ENCODE data around the gene PBX4.

DNA sequence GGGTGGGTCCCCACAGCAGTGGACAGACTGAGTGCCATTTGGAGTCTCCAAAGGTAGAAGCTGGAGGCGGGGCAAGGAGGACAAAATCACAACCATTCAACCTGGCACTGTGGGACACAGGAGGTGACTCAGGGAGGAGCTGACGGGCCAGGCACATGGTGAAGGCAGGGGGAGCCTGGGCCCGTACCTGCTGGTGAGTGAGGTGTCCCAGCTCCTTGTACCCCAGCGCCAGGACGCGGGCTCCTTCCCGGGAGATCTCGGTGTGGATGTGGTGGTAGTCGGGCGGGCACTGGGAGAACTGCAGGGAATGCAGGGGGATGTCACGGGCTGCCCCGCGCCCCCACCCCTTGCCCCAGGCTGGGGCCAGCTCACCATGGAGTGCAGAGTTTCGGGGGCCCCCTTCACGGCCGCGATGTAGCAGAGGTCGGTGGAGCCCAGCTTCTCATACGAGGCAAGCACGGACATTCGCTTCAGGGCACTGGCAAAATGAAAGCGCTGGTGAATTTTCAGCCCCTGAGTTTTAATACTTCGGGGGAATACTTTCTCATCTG lies 35.2 kb upstream of the PBX4 start:
- TF ChIP-seq CBX8 (IDR thresholded peaks at IDR 0.05; ENCODE audit: borderline replicate concordance, low read depth, low read length) (no peak), RFX5 (IDR thresholded peaks at IDR 0.05; ENCODE audit: borderline replicate concordance, low read depth, low read length) (no peak), FOSL1 (IDR thresholded peaks at IDR 0.05; ENCODE audit: insufficient read depth, low read depth, low read length) (no peak), CEBPB (IDR thresholded peaks at IDR 0.05; ENCODE audit: low read depth, low read length) (no peak), SP1 (IDR thresholded peaks at IDR 0.05; ENCODE audit: low read depth, low read length) (no peak), SIRT6 (IDR thresholded peaks at IDR 0.05; ENCODE audit: low read length) (no peak), SAP30 (IDR thresholded peaks at IDR 0.05; ENCODE audit: insufficient read depth, insufficient replicate concordance, low read length) (no peak), ASH2L (IDR thresholded peaks at IDR 0.05; ENCODE audit: low read length) (no peak), JUND (IDR thresholded peaks at IDR 0.05; ENCODE audit: low read length) (no peak)
